UCSD-AML1 (cell line): ENCODE results near the gene LRBA.
A peak's percentile ranks its signal among the peaks of the same experiment; 100 is the strongest.
"Not testable (repeated sequence)": the region's sequence is repeated elsewhere in the genome, so short reads cannot be mapped to it uniquely, and the experiment has no call there.

Experiments used
- DNase-seq: peaks from one replicate; lab custom pipeline; 2025; ENCODE audit not compliant: unreplicated experiment; lab: John Stamatoyannopoulos, UW

LRBA gene

GRCh38 chr4:150387981-150388380, 627.1 kb downstream of the LRBA start:
- no peak for DNase-seq

GRCh38 chr4:150386415-150386814, 628.7 kb downstream of the LRBA start:
- DNase-seq = not testable (repeated sequence)

- DNase-seq = no peak
These were observed 629.5 kb downstream of the LRBA start for GRCh38 chr4:150385606-150386005.

- no peak for DNase-seq
These were observed 630.8 kb downstream of the LRBA start for GRCh38 chr4:150384249-150384648.

- no peak for DNase-seq
These were observed 633.1 kb downstream of the LRBA start for GRCh38 chr4:150382028-150382427.

- DNase-seq = no peak
These were observed 633.5 kb downstream of the LRBA start for GRCh38 chr4:150381609-150382008.

GRCh38 chr4:150381036-150381435, 634.0 kb downstream of the LRBA start:
- DNase-seq = no peak

GRCh38 chr4:150379454-150379853, 635.6 kb downstream of the LRBA start:
- DNase-seq = no peak

- DNase-seq = no peak
These were observed 640.1 kb downstream of the LRBA start for GRCh38 chr4:150375025-150375424.

- no peak for DNase-seq
These were observed 643.2 kb downstream of the LRBA start for GRCh38 chr4:150371869-150372268.

- DNase-seq = no peak
These were observed 645.4 kb downstream of the LRBA start for GRCh38 chr4:150369434-150370380.

GRCh38 chr4:150368667-150369066, 646.4 kb downstream of the LRBA start:
- DNase-seq = no peak

- no peak for DNase-seq
These were observed 647.8 kb downstream of the LRBA start for GRCh38 chr4:150367326-150367725.

- DNase-seq = peak; percentile 7
These were observed 648.5 kb downstream of the LRBA start for GRCh38 chr4:150366487-150366999.

GRCh38 chr4:150363721-150364688, 651.1 kb downstream of the LRBA start:
- DNase-seq = no peak

- no peak for DNase-seq
These were observed 656.4 kb downstream of the LRBA start for GRCh38 chr4:150358691-150359090.

GRCh38 chr4:150357829-150358228, 657.3 kb downstream of the LRBA start:
- no peak for DNase-seq

GRCh38 chr4:150355858-150356455, 659.1 kb downstream of the LRBA start:
- no peak for DNase-seq

GRCh38 chr4:150355418-150355817, 659.7 kb downstream of the LRBA start:
- no peak for DNase-seq

- no peak for DNase-seq
These were observed 660.8 kb downstream of the LRBA start for GRCh38 chr4:150354214-150354796.

GRCh38 chr4:150348079-150348478, 667.0 kb downstream of the LRBA start:
- no peak for DNase-seq
